ENCODE data around the gene GFOD2.

GFOD2 gene

DNA sequence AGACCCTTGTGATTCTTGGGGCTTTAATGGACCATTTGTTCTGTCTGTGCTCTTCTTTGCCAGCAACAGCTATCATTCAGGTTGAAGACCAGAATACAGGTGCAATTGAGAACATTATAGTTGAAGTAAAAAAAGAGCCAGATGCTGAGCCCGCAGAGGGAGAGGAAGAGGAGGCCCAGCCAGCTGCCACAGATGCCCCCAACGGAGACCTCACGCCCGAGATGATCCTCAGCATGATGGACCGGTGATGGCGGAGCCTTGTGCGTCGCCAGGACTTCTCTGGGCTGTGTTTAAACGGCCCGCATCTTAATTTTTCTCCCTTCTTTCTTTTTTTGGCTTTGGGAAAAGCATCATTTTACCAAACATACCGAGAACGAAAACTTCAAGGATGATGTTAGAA lies 81.5 kb downstream of the GFOD2 start:
- DNase-seq = no peak

DNA sequence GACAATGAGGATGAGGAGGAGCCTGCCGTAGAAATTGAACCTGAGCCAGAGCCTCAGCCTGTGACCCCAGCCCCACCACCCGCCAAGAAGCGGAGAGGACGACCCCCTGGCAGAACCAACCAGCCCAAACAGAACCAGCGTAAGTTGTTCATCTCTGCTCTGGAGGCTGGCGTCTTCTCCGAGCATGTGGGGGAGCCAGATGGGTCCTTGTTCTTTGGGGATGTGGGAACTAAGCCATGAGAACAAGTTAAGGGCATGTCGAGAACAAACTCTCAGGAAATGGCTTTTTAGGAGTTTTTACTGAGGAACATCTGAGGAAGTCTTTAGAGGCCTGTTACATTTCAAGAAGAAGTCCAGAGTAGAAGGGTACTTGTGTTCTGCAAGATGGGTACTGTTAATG lies 82.4 kb downstream of the GFOD2 start:
- no peak for DNase-seq

DNA sequence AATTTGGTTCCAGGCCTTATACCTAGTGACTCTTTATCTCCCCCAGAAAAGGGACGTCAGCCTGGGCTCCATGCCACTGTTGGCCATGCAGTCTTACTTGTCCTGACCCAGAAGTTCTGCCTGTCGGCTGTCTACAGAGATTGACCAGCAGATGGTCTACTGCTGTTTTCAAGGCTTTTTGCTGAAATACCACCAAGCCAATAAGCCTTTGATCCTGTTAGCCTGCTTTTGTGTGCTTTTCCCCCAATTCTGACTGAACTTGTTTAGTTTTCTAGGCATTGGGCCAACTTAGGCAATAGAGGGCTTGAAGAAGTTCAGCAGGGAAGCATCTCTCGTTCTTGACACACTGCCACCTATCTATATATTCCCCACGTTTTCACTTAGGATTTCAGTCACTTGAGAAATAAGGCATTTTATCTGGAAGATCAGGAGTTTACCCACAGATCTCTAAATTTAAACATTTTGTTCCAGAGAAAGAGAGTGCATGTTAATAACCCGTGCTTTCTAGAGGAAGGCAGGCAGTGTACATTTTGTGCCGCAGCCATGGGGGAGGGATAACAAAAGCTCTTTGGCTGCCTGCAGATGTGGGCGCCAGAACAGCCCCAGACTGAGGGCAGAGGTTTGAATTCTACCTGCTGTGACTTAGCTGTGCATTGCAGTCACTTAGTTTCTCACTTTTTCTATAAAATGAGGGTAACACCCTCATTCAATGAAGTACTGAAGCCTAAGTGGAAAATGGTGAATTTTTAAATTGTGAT lies 86.5 kb downstream of the GFOD2 start:
- no peak for DNase-seq

DNA sequence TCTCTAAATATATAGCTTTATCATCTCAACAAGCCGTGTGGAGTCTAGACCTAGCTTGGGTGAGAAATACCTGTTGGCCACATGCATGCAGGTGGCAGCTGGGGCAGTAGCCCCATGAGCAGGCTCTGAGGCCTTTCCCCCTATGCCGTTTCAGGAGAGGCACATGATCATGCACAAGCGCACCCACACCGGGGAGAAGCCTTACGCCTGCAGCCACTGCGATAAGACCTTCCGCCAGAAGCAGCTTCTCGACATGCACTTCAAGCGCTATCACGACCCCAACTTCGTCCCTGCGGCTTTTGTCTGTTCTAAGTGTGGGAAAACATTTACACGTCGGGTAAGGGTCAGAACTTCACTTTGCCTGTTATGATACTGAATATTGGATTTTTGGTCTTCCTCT lies 90.9 kb downstream of the GFOD2 start:
- DNase-seq = no peak
